ENCODE data around the gene PPARA.

PPARA gene

GRCh38 chr22:46237453-46238124, 87.3 kb downstream of the PPARA start:
- H3K9me3 ChIP-seq (replicated peaks; ENCODE audit: low read length) = no peaks in the 10 kb centered on the region
- no peak overlapping the region for H3K4me2 ChIP-seq (ENCODE audit: low read length)
- no peak overlapping the region for H3K9ac ChIP-seq (ENCODE audit: low read depth, low read length)
- peaks cover 11% of the 10 kb centered on the region for H3K4me1 ChIP-seq (ENCODE audit: control insufficient read depth, insufficient read depth, low read length)
- no peak overlapping the region for H3K4me3 ChIP-seq (ENCODE audit: low read length)
- H3K27me3 ChIP-seq (ENCODE audit: control insufficient read depth, insufficient read depth, low read length) = no peaks in the 10 kb centered on the region
- peaks cover 12% of the 10 kb centered on the region for H3K36me3 ChIP-seq (ENCODE audit: insufficient read depth, low read length)

- Histone ChIP-seq H3K36me3 (ENCODE audit: insufficient read depth, low read length) (peaks cover 12% of the 10 kb centered on the region), H3K9ac (ENCODE audit: low read depth, low read length) (no peak overlapping the region), H3K9me3 (replicated peaks; ENCODE audit: low read length) (no peaks in the 10 kb centered on the region), H3K4me1 (ENCODE audit: control insufficient read depth, insufficient read depth, low read length) (peaks cover 2% of the 10 kb centered on the region), H3K4me3 (ENCODE audit: low read length) (no peak overlapping the region), H3K4me2 (ENCODE audit: low read length) (no peak overlapping the region), H3K27me3 (ENCODE audit: control insufficient read depth, insufficient read depth, low read length) (no peaks in the 10 kb centered on the region)
These were observed 88.2 kb downstream of the PPARA start for GRCh38 chr22:46238541-46238940.

GRCh38 chr22:46239261-46240048, 89.1 kb downstream of the PPARA start:
- Histone ChIP-seq H3K9ac (ENCODE audit: low read depth, low read length) (no peak overlapping the region), H3K4me3 (ENCODE audit: low read length) (no peak overlapping the region), H3K9me3 (replicated peaks; ENCODE audit: low read length) (no peaks in the 10 kb centered on the region), H3K4me1 (ENCODE audit: control insufficient read depth, insufficient read depth, low read length) (no peaks in the 10 kb centered on the region), H3K4me2 (ENCODE audit: low read length) (no peak overlapping the region), H3K27me3 (ENCODE audit: control insufficient read depth, insufficient read depth, low read length) (no peaks in the 10 kb centered on the region), H3K36me3 (ENCODE audit: insufficient read depth, low read length) (peaks cover 13% of the 10 kb centered on the region)

- peaks cover 16% of the 10 kb centered on the region for H3K36me3 ChIP-seq (ENCODE audit: insufficient read depth, low read length)
- H3K9me3 ChIP-seq (replicated peaks; ENCODE audit: low read length) = no peaks in the 10 kb centered on the region
- no peak overlapping the region for H3K4me2 ChIP-seq (ENCODE audit: low read length)
- H3K9ac ChIP-seq (ENCODE audit: low read depth, low read length) = no peak overlapping the region
- H3K4me3 ChIP-seq (ENCODE audit: low read length) = no peak overlapping the region
- no peaks in the 10 kb centered on the region for H3K27me3 ChIP-seq (ENCODE audit: control insufficient read depth, insufficient read depth, low read length)
- H3K4me1 ChIP-seq (ENCODE audit: control insufficient read depth, insufficient read depth, low read length) = no peaks in the 10 kb centered on the region
These were observed 89.7 kb downstream of the PPARA start for GRCh38 chr22:46240073-46240472.

- H3K4me3 ChIP-seq (ENCODE audit: low read length) = no peak overlapping the region
- H3K4me2 ChIP-seq (ENCODE audit: low read length) = no peak overlapping the region
- H3K9me3 ChIP-seq (replicated peaks; ENCODE audit: low read length) = no peaks in the 10 kb centered on the region
- no peaks in the 10 kb centered on the region for H3K27me3 ChIP-seq (ENCODE audit: control insufficient read depth, insufficient read depth, low read length)
- H3K36me3 ChIP-seq (ENCODE audit: insufficient read depth, low read length) = peaks cover 11% of the 10 kb centered on the region
- H3K9ac ChIP-seq (ENCODE audit: low read depth, low read length) = no peak overlapping the region
- H3K4me1 ChIP-seq (ENCODE audit: control insufficient read depth, insufficient read depth, low read length) = peaks cover 4% of the 10 kb centered on the region
These were observed 90.2 kb downstream of the PPARA start for GRCh38 chr22:46240506-46240905.

GRCh38 chr22:46240907-46241306, 90.6 kb downstream of the PPARA start:
- Histone ChIP-seq H3K36me3 (ENCODE audit: insufficient read depth, low read length) (peaks cover 11% of the 10 kb centered on the region), H3K27me3 (ENCODE audit: control insufficient read depth, insufficient read depth, low read length) (no peaks in the 10 kb centered on the region), H3K4me2 (ENCODE audit: low read length) (no peak overlapping the region), H3K4me3 (ENCODE audit: low read length) (no peak overlapping the region), H3K9ac (ENCODE audit: low read depth, low read length) (no peak overlapping the region), H3K4me1 (ENCODE audit: control insufficient read depth, insufficient read depth, low read length) (peaks cover 8% of the 10 kb centered on the region), H3K9me3 (replicated peaks; ENCODE audit: low read length) (no peaks in the 10 kb centered on the region)

GRCh38 chr22:46241396-46242007, 91.2 kb downstream of the PPARA start:
- H3K9me3 ChIP-seq (replicated peaks; ENCODE audit: low read length) = no peaks in the 10 kb centered on the region
- no peaks in the 10 kb centered on the region for H3K27me3 ChIP-seq (ENCODE audit: control insufficient read depth, insufficient read depth, low read length)
- H3K4me3 ChIP-seq (ENCODE audit: low read length) = no peak overlapping the region
- H3K4me1 ChIP-seq (ENCODE audit: control insufficient read depth, insufficient read depth, low read length) = peaks cover 9% of the 10 kb centered on the region
- H3K9ac ChIP-seq (ENCODE audit: low read depth, low read length) = no peak overlapping the region
- H3K36me3 ChIP-seq (ENCODE audit: insufficient read depth, low read length) = peaks cover 13% of the 10 kb centered on the region
- no peak overlapping the region for H3K4me2 ChIP-seq (ENCODE audit: low read length)

GRCh38 chr22:46242076-46242475, 91.8 kb downstream of the PPARA start:
- Histone ChIP-seq H3K27me3 (ENCODE audit: control insufficient read depth, insufficient read depth, low read length) (no peaks in the 10 kb centered on the region), H3K4me1 (ENCODE audit: control insufficient read depth, insufficient read depth, low read length) (peaks cover 9% of the 10 kb centered on the region), H3K4me2 (ENCODE audit: low read length) (no peak overlapping the region), H3K4me3 (ENCODE audit: low read length) (no peak overlapping the region), H3K36me3 (ENCODE audit: insufficient read depth, low read length) (peaks cover 16% of the 10 kb centered on the region), H3K9me3 (replicated peaks; ENCODE audit: low read length) (no peaks in the 10 kb centered on the region), H3K9ac (ENCODE audit: low read depth, low read length) (no peak overlapping the region)

GRCh38 chr22:46244771-46245170, 94.4 kb downstream of the PPARA start:
- H3K36me3 ChIP-seq (ENCODE audit: insufficient read depth, low read length) = peaks cover 10% of the 10 kb centered on the region
- H3K4me3 ChIP-seq (ENCODE audit: low read length) = no peak overlapping the region
- no peaks in the 10 kb centered on the region for H3K27me3 ChIP-seq (ENCODE audit: control insufficient read depth, insufficient read depth, low read length)
- H3K9me3 ChIP-seq (replicated peaks; ENCODE audit: low read length) = no peaks in the 10 kb centered on the region
- no peak overlapping the region for H3K4me2 ChIP-seq (ENCODE audit: low read length)
- H3K4me1 ChIP-seq (ENCODE audit: control insufficient read depth, insufficient read depth, low read length) = peaks cover 14% of the 10 kb centered on the region
- no peak overlapping the region for H3K9ac ChIP-seq (ENCODE audit: low read depth, low read length)

- H3K9ac ChIP-seq (ENCODE audit: low read depth, low read length) = no peak overlapping the region
- H3K4me2 ChIP-seq (ENCODE audit: low read length) = no peak overlapping the region
- no peaks in the 10 kb centered on the region for H3K9me3 ChIP-seq (replicated peaks; ENCODE audit: low read length)
- H3K36me3 ChIP-seq (ENCODE audit: insufficient read depth, low read length) = peaks cover 10% of the 10 kb centered on the region
- peaks cover 17% of the 10 kb centered on the region for H3K4me1 ChIP-seq (ENCODE audit: control insufficient read depth, insufficient read depth, low read length)
- H3K27me3 ChIP-seq (ENCODE audit: control insufficient read depth, insufficient read depth, low read length) = no peaks in the 10 kb centered on the region
- no peak overlapping the region for H3K4me3 ChIP-seq (ENCODE audit: low read length)
These were observed 95.2 kb downstream of the PPARA start for GRCh38 chr22:46245511-46245910.

GRCh38 chr22:46246178-46246577, 95.9 kb downstream of the PPARA start:
- no peaks in the 10 kb centered on the region for H3K27me3 ChIP-seq (ENCODE audit: control insufficient read depth, insufficient read depth, low read length)
- no peaks in the 10 kb centered on the region for H3K9me3 ChIP-seq (replicated peaks; ENCODE audit: low read length)
- peaks cover 24% of the 10 kb centered on the region for H3K4me1 ChIP-seq (ENCODE audit: control insufficient read depth, insufficient read depth, low read length)
- H3K36me3 ChIP-seq (ENCODE audit: insufficient read depth, low read length) = peaks cover 10% of the 10 kb centered on the region
- no peak overlapping the region for H3K4me3 ChIP-seq (ENCODE audit: low read length)
- no peak overlapping the region for H3K4me2 ChIP-seq (ENCODE audit: low read length)
- H3K9ac ChIP-seq (ENCODE audit: low read depth, low read length) = no peak overlapping the region

Data from skeletal muscle satellite cell (primary cell).